ENCODE results near the gene SS18L1.
"Not testable (repeated sequence)": the region's sequence is repeated elsewhere in the genome, so short reads cannot be mapped to it uniquely, and the experiment has no call there.

SS18L1 gene

DNA sequence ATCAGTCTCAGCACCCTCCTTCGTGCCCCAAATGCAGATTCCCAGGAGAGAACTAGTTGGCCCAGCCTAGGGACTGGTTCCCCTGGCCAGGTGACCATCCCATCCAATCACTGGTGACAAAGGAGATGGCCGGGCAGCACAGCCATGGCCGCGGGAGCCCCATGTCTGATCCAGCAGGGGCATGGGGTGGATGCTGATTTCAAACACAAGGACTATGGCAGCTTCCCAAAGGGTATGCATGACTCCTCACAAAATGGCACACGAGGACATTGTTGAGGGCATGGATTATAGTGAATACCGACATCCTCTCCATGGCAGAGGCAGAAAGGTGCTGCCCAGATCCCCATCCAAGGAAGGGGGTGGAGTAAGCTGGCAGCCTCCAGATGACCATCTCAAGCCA, 31.2 kb upstream of the SS18L1 start:
- TF ChIP-seq, protein P1, sequence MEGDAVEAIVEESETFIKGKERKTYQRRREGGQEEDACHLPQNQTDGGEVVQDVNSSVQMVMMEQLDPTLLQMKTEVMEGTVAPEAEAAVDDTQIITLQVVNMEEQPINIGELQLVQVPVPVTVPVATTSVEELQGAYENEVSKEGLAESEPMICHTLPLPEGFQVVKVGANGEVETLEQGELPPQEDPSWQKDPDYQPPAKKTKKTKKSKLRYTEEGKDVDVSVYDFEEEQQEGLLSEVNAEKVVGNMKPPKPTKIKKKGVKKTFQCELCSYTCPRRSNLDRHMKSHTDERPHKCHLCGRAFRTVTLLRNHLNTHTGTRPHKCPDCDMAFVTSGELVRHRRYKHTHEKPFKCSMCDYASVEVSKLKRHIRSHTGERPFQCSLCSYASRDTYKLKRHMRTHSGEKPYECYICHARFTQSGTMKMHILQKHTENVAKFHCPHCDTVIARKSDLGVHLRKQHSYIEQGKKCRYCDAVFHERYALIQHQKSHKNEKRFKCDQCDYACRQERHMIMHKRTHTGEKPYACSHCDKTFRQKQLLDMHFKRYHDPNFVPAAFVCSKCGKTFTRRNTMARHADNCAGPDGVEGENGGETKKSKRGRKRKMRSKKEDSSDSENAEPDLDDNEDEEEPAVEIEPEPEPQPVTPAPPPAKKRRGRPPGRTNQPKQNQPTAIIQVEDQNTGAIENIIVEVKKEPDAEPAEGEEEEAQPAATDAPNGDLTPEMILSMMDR (IDR thresholded peaks at IDR 0.05; ENCODE audit: insufficient read depth, low read length) = no peak
- no peak for TF ChIP-seq SPI1 (IDR thresholded peaks at IDR 0.05; ENCODE audit: borderline replicate concordance, low read depth)
- Histone ChIP-seq H3K4me3 (replicated peaks; ENCODE audit: insufficient read depth, low read length) (no peak overlapping the region), H3K27me3 (ENCODE audit: insufficient read depth, poor library complexity, severe bottlenecking) (no peaks in the 10 kb centered on the region), H3K27ac (replicated peaks) (no peak overlapping the region)
- DNase-seq (ENCODE audit: low read depth in 1 of 2, low spot score in 1 of 2) = no peak

DNA sequence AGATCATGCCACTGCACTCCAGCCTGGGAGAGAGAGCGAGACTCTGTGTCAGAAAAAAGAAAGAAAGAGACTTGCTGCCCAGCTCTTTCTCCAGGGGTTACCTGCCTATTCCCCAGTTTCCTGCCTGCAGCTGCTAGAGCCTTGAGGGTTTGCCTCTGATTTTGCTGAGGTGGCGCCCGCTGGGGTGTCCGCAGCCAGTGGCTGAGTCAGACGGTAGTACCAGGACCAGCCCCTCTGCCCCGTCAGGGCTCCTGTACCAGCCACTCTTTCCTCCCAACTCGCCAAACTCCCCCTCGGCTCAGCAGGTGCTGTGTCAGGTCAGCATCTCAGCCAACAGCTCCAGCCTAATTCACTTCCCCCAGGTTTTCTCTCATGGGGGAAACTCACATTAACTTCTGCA, 28.7 kb upstream of the SS18L1 start:
- Histone ChIP-seq H3K27me3 (ENCODE audit: insufficient read depth, poor library complexity, severe bottlenecking) (no peaks in the 10 kb centered on the region), H3K27ac (replicated peaks) (no peak overlapping the region), H3K4me3 (replicated peaks; ENCODE audit: insufficient read depth, low read length) (no peak overlapping the region)
- TF ChIP-seq SPI1 (IDR thresholded peaks at IDR 0.05; ENCODE audit: borderline replicate concordance, low read depth) (no peak), GABPA (IDR thresholded peaks at IDR 0.05; ENCODE audit: low read depth) (no peak), POLR2AphosphoS5 (IDR thresholded peaks at IDR 0.05; ENCODE audit: low read depth) (no peak)
- TF ChIP-seq, protein P1 (IDR thresholded peaks at IDR 0.05; ENCODE audit: insufficient read depth, low read length) = no peak
- TF ChIP-seq, protein P2, sequence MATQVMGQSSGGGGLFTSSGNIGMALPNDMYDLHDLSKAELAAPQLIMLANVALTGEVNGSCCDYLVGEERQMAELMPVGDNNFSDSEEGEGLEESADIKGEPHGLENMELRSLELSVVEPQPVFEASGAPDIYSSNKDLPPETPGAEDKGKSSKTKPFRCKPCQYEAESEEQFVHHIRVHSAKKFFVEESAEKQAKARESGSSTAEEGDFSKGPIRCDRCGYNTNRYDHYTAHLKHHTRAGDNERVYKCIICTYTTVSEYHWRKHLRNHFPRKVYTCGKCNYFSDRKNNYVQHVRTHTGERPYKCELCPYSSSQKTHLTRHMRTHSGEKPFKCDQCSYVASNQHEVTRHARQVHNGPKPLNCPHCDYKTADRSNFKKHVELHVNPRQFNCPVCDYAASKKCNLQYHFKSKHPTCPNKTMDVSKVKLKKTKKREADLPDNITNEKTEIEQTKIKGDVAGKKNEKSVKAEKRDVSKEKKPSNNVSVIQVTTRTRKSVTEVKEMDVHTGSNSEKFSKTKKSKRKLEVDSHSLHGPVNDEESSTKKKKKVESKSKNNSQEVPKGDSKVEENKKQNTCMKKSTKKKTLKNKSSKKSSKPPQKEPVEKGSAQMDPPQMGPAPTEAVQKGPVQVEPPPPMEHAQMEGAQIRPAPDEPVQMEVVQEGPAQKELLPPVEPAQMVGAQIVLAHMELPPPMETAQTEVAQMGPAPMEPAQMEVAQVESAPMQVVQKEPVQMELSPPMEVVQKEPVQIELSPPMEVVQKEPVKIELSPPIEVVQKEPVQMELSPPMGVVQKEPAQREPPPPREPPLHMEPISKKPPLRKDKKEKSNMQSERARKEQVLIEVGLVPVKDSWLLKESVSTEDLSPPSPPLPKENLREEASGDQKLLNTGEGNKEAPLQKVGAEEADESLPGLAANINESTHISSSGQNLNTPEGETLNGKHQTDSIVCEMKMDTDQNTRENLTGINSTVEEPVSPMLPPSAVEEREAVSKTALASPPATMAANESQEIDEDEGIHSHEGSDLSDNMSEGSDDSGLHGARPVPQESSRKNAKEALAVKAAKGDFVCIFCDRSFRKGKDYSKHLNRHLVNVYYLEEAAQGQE (IDR thresholded peaks at IDR 0.05; ENCODE audit: insufficient replicate concordance, low read depth) = no peak
- DNase-seq (ENCODE audit: low read depth in 1 of 2, low spot score in 1 of 2) = no peak

DNA sequence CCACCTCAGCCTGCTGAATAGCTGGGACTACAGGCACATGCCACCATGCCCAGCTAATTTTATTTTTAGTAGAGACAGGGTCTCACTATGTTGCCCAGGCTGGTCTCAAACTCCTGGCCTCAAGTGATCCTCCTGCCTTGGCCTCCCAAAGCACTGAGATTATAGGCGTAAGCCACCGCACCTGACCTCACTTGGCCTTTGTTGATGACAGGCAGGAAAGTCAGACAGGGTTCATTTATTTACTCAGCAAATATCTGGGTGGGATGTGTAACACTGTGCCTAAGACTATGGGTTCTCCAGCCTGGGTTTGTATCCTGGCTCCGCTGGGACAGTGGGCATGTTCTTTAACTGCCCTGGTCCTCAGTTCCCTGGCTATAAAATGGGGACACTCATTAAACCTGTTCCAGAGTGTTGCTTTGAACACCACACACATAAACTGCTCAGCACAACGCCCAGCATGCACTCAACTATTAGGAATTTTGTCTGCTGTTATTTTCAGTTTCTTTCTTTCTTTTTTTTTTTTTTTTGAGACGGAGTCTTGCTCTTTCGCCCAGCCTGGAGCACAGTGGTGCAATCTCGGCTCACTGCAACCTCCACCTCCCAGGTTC, 27.7 kb upstream of the SS18L1 start:
- H3K4me3 ChIP-seq (replicated peaks; ENCODE audit: insufficient read depth, low read length); H3K27me3 ChIP-seq (ENCODE audit: insufficient read depth, poor library complexity, severe bottlenecking); DNase-seq (ENCODE audit: low read depth in 1 of 2, low spot score in 1 of 2); H3K27ac ChIP-seq (replicated peaks): not testable (repeated sequence)

DNA sequence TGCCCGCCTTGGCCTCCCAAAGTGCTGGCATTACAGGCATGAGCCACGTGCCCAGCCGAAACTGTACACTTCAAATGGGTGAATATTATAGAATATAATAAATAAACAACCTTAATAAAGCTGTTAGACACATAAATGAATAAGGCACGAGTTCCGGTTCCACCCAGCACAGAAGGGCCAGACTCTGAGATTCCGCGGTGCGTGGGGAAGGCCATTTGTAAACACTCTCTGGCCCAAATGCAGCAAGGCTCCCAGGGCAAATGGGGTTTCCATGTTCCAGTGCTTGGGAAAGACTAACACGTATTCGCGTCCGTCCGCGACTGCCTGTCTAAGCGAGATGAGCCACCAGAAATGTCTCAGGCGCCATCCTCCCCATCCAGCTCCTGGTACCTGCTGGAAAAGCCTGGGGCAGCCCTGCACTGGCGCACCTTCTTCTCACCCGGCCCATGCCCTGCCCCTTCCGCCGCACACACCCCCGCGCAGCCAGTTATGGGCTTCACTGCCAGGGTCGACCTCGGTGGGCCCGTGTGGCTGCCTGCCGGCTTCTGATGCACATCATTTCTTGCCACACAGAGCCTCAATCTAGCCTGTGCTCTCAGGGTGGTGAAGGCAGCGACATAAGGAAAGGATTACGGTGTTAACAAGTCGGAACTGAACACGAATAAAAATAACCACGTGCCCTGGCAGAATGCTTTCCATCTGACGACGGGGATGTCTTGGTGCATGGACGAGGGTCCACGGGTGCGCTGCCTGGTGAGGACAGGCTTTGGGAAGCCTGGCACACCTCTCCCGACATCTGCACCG, 26.8 kb upstream of the SS18L1 start:
- H3K27me3 ChIP-seq (ENCODE audit: insufficient read depth, poor library complexity, severe bottlenecking) = no peaks in the 10 kb centered on the region
- DNase-seq (ENCODE audit: low read depth in 1 of 2, low spot score in 1 of 2) = no peak
- H3K27ac ChIP-seq (replicated peaks) = no peak overlapping the region

More for the DNA sequence above, 26.8 kb upstream of the SS18L1 start:
- TF ChIP-seq, protein P1 (IDR thresholded peaks at IDR 0.05; ENCODE audit: insufficient read depth, low read length) = no peak
- TF ChIP-seq, protein P2 (IDR thresholded peaks at IDR 0.05; ENCODE audit: insufficient replicate concordance, low read depth) = no peak
- no peak for TF ChIP-seq POLR2AphosphoS5 (IDR thresholded peaks at IDR 0.05; ENCODE audit: low read depth)
- no peak overlapping the region for H3K4me3 ChIP-seq (replicated peaks; ENCODE audit: insufficient read depth, low read length)
